ENCODE data around the gene TEKT2. TPM values are rescaled to one million over a fixed set of nuclear protein-coding genes. Genes with fewer than 3 reads are reported as not detected.

Gene TEKT2
- total RNA-seq (2012; rRNA removed) = 0.18 TPM in 1 of 2 replicates, not detected in the other
- polyA plus RNA-seq (2012; rRNA removed) = 0.14 TPM in 1 of 2 replicates, not detected in the other
- 0.05 TPM in 1 of 2 replicates, not detected in the other for polyA plus RNA-seq (2012; cell fraction: cytosol; rRNA removed)
- polyA plus RNA-seq (2012; cell fraction: nucleus; rRNA removed; ENCODE audit: low replicate concordance) = 0.44 and 0.58 TPM in 2 replicates
- Bru-seq, nascent RNA = percentile 13 among the genes with signal in this experiment
- percentile 25 among the genes with signal in this experiment for BruChase-seq, experiment 1, labeled RNA remaining after a 6-hour chase
- percentile 23 among the genes with signal in this experiment for BruChase-seq, experiment 2, labeled RNA remaining after a 2-hour chase
- long read RNA-seq = 0 reads

- H3K4ac ChIP-seq (ENCODE audit: low read depth, low read length) = 0 out of 2 replicates have a peak within 1 kb of the TSS, but pooled peaks have one; percentile 3
- H2AK9ac ChIP-seq (replicated peaks; ENCODE audit: low read depth, low read length, poor library complexity) = peak within 1 kb of the TSS; percentile 91
- 33% methylated on average over 15 of the region's 59 CpGs; no CpG with 5 or more reads in 1 of the 2 experiments for WGBS, 2 experiments (ENCODE audit: extremely low coverage in 2 of 2, insufficient read length in 1 of 2)
- no peak within 1 kb of the TSS for H3K18ac ChIP-seq (ENCODE audit: low read depth, low read length)
- H2AFZ ChIP-seq (replicated peaks; ENCODE audit: low read length, poor library complexity) = peak within 1 kb of the TSS; percentile 95
- H3K9me1 ChIP-seq (ENCODE audit: insufficient read depth, low read length) = peaks cover 8% of the 10 kb centered on the region; the same call in 1 of the 2 replicates
- no peaks in the 10 kb centered on the region for H3K36me3 ChIP-seq (ENCODE audit: control insufficient read depth, insufficient read depth, low read length)
- H3K9me3 ChIP-seq (ENCODE audit: control insufficient read depth, insufficient read depth, low read length) = no peaks in the 10 kb centered on the region
- no peak within 1 kb of the TSS for H2AK5ac ChIP-seq (ENCODE audit: low read depth, low read length)
- peak; percentile 5; the same call in 1 of the 2 replicates for ATAC-seq (ENCODE audit: low read depth)
- no peak within 1 kb of the TSS for H2BK15ac ChIP-seq (ENCODE audit: low read depth, low read length)
- no peak within 1 kb of the TSS for H2BK120ac ChIP-seq (ENCODE audit: low read depth, low read length)
- H4K8ac ChIP-seq (ENCODE audit: low read depth in 2 of 2, low read length in 2 of 2) = peak within 1 kb of the TSS; percentile 63 to 85; a peak in 2 of 4 replicates
- POLR2A ChIA-PET (ENCODE audit: unreplicated experiment) = no interaction called here
- H3K79me1 ChIP-seq (ENCODE audit: low read depth in 1 of 2, low read length in 2 of 2) = peaks cover 0 to 1% of the 10 kb centered on the region in 2 experiments; a peak in 1 of 4 replicates
- no peak within 1 kb of the TSS for H3K27ac ChIP-seq (ENCODE audit: insufficient read depth, low read length)
- peak within 1 kb of the TSS; percentile 31 for H3K4me3 ChIP-seq (ENCODE audit: insufficient read depth, low read depth, low read length)
- TF ChIP-seq RFX5 (IDR thresholded peaks at IDR 0.05; ENCODE audit: low read depth, low read length) (no peak), CEBPB (IDR thresholded peaks at IDR 0.05; ENCODE audit: low read depth, low read length) (no peak), MXI1 (IDR thresholded peaks at IDR 0.05; ENCODE audit: borderline replicate concordance, low read depth, low read length) (no peak), RAD21 (IDR thresholded peaks at IDR 0.05; ENCODE audit: low read length) (no peak), USF2 (IDR thresholded peaks at IDR 0.05; ENCODE audit: low read depth, low read length) (no peak), FOS (IDR thresholded peaks at IDR 0.05; ENCODE audit: low read depth, low read length) (no peak), ELK1 (IDR thresholded peaks at IDR 0.05; ENCODE audit: borderline replicate concordance, low read depth, low read length) (no peak), CHD1 (IDR thresholded peaks at IDR 0.05; ENCODE audit: low read depth, low read length) (no peak), CTCF (conservative IDR thresholded peaks at IDR 0.05; ENCODE audit: low read depth, low read length) (no peak)
- no TSS peak for BruUV-seq (replicated peaks)
- H3K56ac ChIP-seq (ENCODE audit: extremely low read depth, insufficient read depth, low read length) = no peak within 1 kb of the TSS
- H3K14ac ChIP-seq (replicated peaks; ENCODE audit: low read depth, low read length) = peak within 1 kb of the TSS; percentile 32; the same call in 1 of the 2 replicates
- H3K9ac ChIP-seq (ENCODE audit: low read depth, low read length) = no peak within 1 kb of the TSS
- H3K27me3 ChIP-seq (ENCODE audit: control insufficient read depth, insufficient read depth, low read length) = no peaks in the 10 kb centered on the region; the same call in 1 of the 2 replicates
- H3K4me1 ChIP-seq (ENCODE audit: control insufficient read depth, insufficient read depth, low read length) = no peaks in the 10 kb centered on the region
- intact Hi-C loops (cut with micrococcal nuclease) = loop anchor here (10.0 kb wide), 1 partner anchor 149 kb away; the partner anchor contains the start of gene AGO3
- no peak for DNase-seq
- dilution Hi-C loops (cut with HindIII; ENCODE audit: low sequenced_read_pairs, unreplicated experiment) = no loop called here
- no peak within 1 kb of the TSS for H4K5ac ChIP-seq (ENCODE audit: low read depth, low read length)
- no peak within 1 kb of the TSS for H2BK20ac ChIP-seq (ENCODE audit: low read depth, low read length)
- no peak within 1 kb of the TSS for H4K91ac ChIP-seq (ENCODE audit: insufficient read depth, low read depth, low read length)
- no peaks in the 10 kb centered on the region for H4K20me1 ChIP-seq (ENCODE audit: insufficient read depth, low read length)
- in situ Hi-C loops (cut with MboI; ENCODE audit: low sequenced_read_pairs) = no loop called here
- peak within 1 kb of the TSS; percentile 71 for H3K4me2 ChIP-seq (ENCODE audit: low read depth, low read length)
- H2BK5ac ChIP-seq (ENCODE audit: low read depth, low read length, poor library complexity, severe bottlenecking) = no peak within 1 kb of the TSS
- CTCF ChIA-PET = no interaction called here
- H3K23ac ChIP-seq (ENCODE audit: low read depth, low read length) = no peak within 1 kb of the TSS
These were observed at the start of gene TEKT2 for GRCh38 chr1:36083635-36084496. TSS of gene TEKT2 (plus strand) at chr1:36084094. CDS start at chr1:36084922, 828 bp downstream.

All from IMR-90 (cell line).